GM12801 (cell line): ENCODE results near the gene TTC32.

Source experiments
- TF ChIP-seq, protein P1 (sequence below): IDR thresholded peaks from one replicate; pipeline ENCODE4 v1.5.1; 2011; ENCODE audit warnings: control low read depth; ENCODE audit not compliant: insufficient read length; ENCODE audit errors: extremely low read depth

The TTC32 gene

DNA sequence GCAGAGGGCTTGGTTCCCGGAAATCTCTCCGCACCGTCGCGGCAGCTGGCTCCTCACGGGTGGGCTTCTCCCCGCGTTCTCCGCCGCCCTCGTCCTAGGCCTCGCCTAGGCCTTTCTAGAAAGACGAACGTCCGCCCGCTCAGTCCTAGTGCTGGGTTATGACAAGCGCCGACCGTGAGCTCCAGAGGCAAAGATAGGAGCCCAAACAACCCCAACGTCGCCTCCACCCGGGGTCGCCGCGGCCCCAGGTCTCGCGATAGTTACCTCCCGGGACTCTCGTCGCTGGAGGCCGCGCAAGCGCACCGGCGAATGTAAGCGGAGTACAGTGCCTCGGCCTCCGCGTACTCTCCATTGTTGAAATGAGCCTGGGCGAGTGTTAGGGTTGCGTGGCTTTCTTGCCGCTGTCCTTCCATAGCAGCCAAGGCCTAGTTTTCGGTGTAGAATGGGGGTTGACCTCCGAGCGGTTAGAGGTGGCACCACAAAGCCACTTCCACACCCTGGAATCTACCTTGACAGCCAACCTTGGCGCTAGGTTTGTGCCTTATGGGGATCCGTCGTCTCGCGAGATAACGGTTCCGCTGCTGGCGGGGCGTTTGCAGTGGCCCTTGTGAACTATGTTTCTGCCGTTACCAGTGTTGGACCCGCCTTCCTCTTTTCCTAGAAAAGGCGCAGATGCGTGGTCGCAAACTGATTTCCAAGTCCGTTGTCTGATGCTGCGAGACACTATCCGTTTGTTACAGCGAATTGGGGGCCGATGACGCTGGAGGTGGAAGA lies at the start of gene TTC32:
Gene TTC32 (minus strand): TSS at position 542 of the 774 bp plus-strand sequence. CDS start 129 bp downstream, at position 413.
- TF ChIP-seq, protein P1, sequence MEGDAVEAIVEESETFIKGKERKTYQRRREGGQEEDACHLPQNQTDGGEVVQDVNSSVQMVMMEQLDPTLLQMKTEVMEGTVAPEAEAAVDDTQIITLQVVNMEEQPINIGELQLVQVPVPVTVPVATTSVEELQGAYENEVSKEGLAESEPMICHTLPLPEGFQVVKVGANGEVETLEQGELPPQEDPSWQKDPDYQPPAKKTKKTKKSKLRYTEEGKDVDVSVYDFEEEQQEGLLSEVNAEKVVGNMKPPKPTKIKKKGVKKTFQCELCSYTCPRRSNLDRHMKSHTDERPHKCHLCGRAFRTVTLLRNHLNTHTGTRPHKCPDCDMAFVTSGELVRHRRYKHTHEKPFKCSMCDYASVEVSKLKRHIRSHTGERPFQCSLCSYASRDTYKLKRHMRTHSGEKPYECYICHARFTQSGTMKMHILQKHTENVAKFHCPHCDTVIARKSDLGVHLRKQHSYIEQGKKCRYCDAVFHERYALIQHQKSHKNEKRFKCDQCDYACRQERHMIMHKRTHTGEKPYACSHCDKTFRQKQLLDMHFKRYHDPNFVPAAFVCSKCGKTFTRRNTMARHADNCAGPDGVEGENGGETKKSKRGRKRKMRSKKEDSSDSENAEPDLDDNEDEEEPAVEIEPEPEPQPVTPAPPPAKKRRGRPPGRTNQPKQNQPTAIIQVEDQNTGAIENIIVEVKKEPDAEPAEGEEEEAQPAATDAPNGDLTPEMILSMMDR = no peak

DNA sequence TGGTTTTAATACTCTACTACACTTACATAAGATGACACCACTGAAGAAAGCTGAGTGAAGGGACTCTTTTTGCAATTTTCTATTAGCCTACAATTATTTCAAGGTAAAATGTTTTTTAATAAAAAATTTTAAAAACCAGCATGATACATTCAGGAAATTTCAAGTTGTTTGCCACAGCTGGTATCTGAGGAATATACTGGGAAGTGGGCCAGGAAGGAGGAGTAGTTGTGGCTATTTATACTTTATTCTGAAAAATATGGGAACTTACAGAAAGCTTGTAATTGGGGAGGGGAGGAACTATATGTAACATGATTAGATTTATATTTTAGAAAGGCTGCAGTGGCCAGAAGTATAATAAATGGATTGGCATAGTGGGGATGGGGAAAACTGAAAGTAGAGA lies 47.3 kb upstream of the TTC32 start:
- TF ChIP-seq, protein P1 = no peak

- TF ChIP-seq, protein P1 = no peak
These were observed 45.6 kb upstream of the TTC32 start for GRCh38 chr2:19947184-19947940.

- TF ChIP-seq, protein P1 = no peak
These were observed 42.5 kb upstream of the TTC32 start for GRCh38 chr2:19944205-19944845.

DNA sequence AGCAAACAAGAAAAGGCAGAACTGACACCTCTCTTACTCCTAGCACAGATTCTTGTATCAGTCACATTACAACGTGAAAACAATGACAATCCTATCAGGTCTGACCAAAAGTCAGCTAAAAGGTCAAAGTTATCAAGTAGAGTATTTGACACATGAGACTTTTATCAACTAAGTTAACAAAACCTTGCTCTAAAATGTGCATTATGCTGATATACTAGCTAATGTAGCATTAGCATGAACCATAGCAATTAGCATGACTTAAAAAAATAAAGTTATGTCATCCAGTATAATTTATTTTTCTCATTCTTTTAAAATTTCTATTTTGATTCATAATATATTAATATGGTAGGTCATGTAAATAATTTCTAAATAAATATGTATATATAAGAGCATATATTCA lies 41.4 kb upstream of the TTC32 start:
- TF ChIP-seq, protein P1 = no peak

DNA sequence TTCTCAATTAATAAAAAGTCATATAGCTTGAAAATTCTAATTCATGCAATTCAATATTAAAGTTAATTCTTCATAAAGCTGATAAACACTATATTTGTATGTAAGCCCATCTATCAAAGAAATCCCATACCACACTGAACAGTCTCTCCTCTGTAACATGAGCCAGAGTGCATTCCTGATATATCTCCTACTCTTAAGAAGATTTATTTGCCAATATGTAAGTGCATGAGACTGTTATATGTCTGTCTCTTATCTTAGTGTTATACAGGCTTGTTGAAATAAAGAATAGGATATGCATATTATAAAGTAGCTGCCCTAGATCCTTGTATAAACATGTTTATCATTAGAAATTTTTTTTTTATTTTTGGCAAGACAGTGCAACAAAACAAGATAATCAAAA lies 40.4 kb upstream of the TTC32 start:
- TF ChIP-seq, protein P1 = no peak

GRCh38 chr2:19937004-19937403 lies 35.2 kb upstream of the TTC32 start:
- TF ChIP-seq, protein P1 = no peak
